IPS-NIHi7 (cell line): Measurements from ENCODE around the gene CASP3.
"Not testable (repeated sequence)": the region's sequence is repeated elsewhere in the genome, so short reads cannot be mapped to it uniquely, and the experiment has no call there.

Source experiments
- DNase-seq: peaks from one replicate; pipeline ENCODE4 v3.0.0; 2012; ENCODE audit warnings: mixed read lengths; ENCODE audit errors: extremely low spot score

Gene CASP3

DNA sequence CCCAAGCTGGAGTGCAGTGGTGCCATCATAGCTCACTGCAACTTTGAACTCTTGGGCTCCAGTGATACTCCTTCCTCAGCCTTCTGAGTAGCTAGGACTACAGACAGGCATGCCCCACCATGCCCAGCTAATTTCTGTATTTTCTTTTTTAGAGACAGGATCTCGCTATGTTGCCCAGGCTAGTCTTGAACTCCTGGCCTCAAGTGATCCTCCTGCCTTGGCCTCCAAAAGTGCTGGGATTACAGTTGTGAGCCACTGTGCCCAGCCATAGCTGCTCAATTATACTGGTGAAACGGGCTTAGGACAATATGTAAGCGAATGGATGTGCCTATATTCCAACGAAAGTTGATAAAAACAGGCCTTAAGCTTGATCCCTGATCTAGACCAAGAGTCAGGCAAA, 13.1 kb downstream of the CASP3 start:
- DNase-seq: no peak

DNA sequence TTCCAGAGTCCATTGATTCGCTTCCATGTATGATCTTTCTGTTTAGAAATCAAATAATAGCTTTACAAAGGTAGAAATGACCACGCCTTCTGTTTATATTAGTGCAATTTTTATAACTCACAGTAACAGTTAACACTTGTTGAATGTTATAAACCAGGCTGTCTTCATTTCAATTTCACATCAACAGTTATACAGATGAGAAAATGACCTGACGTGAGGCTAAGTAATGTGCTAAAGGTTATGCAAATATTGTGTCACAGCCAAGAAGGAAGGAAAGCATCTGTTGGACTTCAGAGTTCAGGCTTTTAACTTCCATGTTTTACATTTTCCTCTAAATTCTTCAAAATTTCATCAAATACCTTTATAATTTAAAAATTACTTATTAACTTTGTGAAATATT, 13.9 kb downstream of the CASP3 start:
- DNase-seq: no peak

DNA sequence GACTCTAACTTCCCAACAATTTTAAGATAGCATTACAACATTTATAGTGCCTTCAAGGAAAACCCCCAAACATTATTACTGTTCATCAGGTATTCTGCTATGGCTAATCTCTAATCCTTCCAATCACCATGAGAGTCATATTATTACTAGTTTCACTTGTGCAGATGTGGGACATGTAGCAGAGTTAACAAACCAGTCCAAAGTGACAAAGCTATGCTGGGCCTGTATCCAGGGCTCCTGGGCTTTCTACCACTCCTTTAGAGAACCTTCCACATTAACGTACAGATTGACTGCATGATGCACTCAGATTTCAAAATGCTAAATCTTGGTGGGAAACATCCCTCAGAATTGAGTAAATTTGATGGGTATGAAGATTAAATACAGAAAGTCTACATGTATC, 16.4 kb downstream of the CASP3 start:
- DNase-seq: no peak

DNA sequence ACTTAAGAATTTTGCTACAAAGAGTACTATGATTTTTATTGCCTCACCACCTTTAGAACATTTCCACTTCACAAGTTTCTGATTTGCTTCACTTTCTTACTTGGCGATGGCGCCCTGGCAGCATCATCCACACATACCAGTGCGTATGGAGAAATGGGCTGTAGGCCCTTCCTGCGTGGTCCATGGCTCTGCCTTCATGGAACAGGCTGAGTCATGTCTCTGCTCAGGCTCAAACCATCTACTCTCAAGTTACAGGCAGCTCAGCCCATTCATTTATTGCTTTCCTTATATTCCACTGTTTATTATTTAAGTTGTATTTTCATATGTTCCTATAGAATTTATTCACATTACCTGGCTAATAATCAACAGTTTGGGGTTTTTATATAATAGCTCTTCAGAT, 21.1 kb downstream of the CASP3 start:
- no peak for DNase-seq

DNA sequence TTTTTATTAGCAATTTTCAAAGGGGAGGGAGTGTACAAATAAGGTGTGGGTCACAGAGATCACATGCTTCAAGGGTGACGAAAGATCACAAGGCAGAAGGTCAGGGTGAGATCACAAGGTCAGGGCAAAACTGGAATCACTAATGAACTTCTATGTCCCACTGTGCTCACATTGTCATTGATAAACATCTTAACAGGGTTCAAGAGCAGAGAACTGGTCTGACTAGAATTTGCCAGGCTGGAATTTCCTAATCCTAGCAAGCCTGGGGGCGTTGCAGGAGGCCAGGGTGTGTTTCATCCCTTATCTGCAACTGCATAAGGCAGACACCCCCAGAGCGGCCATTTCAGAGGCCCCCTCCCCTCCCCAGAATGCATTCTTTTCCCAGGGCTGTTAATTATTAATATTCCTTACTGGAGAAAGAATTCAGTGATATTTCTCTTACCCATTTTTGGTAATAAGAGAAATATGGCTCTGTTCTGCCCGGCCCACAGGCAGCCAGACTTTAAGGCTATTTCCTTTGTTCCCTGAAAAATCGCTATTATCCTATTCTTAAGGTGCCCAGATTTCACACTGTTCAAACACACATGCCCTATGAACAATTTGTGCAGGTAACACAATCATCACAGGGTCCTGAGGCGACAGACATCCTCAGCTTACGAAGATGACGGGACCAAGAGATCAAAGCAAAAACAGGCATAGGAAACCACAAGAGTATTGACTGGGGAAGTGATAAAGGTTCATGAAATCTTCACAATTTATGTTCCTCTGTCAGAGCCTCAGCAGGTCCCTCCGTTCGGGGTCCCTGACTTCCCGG, 23.3 kb downstream of the CASP3 start:
- DNase-seq: not testable (repeated sequence)

DNA sequence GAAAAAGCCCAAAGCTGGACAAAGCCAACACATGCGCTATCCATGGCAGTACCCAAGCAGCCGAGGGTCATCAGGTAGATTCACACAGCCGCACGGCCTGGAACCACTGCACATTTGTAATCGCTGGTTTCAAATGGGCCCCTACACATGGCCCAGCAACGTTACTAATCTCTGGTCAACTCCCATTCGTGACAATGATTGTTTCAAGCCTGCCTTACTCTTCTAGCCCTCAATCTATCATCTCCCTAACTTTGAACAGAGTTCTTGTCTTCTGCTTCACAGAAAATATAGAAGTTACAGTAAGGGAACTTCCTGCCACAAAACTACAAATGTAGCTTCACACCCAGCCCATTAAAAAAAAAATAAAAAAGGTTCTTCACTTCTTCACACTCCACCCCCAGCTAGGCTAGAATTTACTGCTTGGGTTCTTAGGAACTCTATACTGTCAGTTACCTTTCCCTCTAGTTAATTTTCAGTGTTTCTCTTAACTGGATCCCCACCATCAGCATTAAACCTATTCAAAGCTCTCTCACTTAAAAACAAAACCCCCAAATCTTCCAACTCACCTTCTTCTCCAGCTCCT, 24.2 kb downstream of the CASP3 start:
- no peak for DNase-seq

DNA sequence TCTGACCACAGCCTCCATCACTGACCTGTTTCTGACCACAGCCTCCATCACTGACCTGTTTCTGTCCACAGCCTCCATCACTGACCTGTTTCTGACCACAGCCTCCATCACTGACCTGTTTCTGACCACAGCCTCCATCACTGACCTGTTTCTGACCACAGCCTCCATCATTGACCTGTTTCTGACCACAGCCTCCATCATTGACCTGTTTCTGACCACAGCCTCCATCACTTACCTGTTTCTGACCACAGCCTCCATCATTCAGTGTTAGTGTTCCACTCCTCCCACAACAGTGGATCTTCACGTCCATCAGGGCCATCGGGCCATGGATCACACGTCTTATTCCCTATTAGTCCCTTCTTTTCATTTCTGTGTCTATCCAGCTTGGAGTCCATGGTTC, 24.7 kb downstream of the CASP3 start:
- not testable (repeated sequence) for DNase-seq

DNA sequence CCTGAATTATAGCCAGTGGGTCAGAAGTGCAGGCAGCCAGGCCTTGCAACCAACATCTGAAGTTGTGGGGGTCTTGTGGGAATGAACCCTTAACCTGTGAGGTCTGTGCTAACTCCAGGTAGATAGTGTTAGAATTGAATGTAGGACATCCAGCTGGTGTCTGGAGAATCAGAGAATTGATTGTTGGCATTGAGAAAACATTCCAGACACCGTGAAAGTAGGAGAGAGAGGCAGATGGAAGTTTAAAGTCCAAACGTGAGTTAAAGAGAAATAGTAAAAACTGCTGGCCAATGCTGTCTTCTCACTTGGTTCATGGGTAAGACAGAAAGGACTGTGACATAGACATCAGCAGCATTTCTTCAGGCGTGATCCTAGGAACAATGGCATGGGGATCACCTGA, 27.7 kb downstream of the CASP3 start:
- DNase-seq: no peak

DNA sequence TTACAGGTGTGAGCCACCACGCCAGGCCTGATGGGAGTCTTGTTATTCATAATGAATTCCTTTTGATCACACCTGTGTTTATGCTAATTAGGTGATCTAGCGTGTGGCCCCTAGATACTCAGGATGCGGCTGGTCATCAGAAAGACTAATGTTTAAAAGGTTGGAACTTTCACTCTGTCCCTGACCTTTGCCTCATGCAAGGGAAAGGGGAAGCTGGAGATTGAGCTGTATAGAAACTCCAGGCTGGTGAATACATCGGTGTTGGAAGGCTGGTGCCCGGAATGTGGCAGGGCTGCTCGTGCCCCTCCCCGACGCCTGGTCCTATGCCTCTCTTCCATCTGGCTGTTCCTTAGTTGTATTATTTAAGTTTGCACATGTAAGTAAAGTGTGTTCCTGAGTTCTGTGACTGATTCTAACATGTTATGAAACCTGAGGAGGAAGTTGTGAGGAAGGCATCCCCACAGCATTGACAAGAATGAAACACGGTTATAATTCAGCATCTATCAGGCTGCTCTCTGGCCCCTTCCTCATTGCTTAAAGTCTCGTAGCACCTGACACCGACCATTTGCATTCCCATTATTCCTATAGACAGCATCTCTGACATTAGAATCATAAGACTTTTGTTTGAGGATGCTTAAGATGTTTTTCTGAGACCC, 28.9 kb downstream of the CASP3 start:
- no peak for DNase-seq

DNA sequence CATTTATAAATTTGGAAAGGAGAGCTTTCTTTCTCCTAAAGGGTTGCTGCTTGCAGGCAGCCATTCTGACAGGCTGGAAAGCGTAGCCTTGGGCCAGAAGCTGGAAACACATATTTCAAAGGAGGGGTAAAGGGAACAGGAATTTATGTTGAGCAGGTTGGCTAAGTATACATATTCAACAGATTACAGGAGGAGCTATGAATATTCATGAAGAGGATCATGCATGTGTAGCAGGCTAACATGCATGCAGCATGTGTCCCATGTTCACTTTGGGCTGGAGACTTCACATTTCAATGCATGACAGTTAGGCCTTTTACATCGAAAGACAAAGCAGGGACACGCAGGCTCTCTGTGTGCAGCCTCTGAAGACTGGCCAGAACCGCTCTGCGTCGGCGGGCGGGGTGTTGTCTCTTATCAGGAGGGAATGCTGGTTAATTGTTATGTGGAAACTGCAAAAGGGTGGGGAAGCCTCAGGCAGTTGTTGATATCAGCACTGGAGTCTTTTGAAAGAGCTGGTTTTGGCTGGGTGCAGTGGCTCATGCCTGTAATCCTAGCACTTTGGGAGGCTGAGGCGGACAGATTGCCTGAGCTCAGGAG, 31.5 kb downstream of the CASP3 start:
- no peak for DNase-seq

DNA sequence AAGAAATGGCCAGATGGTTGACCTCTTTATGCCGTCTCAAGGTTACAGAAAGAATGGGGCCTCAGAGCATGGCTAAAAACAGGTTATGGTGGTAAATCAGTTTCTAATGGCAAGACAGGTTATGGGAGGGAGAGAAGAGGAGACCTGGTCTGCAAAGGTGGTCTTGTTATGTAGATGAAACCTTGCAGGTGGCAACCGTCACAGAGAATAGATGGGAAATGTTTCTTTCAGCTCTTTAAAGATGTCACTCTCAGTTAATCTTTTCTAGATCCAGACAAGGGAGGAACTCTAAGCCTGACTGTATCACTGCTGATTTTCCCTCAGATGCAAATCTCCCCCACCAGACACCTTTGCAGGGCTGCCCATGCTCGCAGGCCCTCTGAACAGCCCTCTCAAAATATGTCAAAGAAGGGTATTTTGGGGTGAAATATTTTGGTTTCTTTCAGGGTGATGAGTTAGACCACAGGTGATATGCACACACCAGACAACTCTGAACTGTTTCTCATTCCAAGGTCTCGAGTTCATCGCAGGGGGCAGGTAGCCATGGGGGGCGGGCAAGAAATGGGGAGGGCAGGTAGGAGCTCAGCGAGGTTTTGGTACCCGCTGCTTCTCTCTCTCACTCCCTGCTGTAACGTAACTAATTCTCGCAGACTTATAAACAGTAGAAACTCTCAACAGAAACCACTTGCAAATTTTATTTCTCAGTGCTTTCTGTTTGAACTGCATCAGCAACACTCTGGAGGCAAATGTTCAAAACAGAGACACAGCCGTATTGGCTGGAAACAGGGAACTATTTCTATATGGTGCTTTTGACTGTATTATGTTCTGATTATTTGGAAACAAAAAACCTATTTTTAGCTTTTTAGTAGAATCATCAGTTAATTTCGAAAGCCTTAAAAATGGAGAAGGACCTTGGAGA, 32.4 kb downstream of the CASP3 start:
- no peak for DNase-seq

DNA sequence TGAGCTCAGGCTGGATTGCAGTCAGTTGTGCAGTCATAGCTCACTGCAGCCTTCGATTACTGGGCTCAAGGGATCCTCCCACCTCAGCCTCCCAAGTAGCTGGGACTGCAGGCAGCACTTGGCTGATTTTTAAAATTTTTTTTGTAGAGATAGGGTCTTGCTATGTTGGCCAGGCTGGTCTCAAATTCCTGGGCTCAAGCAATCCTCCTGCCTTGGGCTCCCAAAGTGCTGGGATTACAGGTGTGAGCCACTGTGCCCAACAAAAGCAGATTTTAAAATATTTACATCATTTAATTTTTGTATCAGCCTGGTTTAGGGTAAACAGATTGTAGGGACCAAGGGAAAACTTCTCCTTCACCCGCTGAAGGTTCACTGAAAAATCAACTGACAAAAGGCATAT, 33.1 kb downstream of the CASP3 start:
- not testable (repeated sequence) for DNase-seq

DNA sequence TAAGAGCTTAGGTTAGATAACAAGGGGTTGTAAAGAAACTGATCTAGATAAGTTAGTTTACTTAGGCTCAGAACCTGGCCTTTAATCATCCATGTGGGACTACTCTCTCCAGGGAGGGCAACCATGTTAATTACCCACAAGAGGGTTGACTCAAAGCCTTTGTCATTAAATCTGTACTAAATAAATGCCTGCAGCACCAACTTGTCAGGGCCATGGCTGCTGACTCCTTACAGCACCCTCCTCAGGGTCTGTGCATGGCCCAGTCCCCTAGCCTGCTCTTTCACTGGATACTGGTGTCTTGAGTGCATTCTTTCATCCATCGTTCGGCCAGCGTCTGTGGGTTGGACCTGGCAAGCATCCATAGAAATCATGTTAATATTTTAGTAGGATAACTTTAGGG, 34.7 kb downstream of the CASP3 start:
- no peak for DNase-seq

DNA sequence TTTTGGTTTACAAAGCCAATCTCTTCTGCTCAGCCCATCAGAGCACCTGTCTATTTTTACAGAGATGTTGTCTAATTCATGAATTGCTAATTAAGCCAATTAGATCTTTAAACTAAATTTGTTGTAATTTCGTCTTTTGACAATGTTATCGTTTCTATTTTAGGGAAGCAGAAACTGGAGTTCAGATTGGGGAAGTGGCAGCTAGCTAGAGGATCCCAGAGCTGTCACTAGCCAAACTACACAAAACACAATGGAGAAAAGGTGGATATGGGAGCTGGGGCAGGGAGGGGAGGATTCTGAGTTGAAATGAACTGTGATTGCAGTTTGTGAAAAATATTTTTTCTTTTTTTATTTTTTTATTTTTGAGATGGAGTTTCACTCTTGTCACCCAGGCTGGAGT, 35.8 kb downstream of the CASP3 start:
- no peak for DNase-seq

DNA sequence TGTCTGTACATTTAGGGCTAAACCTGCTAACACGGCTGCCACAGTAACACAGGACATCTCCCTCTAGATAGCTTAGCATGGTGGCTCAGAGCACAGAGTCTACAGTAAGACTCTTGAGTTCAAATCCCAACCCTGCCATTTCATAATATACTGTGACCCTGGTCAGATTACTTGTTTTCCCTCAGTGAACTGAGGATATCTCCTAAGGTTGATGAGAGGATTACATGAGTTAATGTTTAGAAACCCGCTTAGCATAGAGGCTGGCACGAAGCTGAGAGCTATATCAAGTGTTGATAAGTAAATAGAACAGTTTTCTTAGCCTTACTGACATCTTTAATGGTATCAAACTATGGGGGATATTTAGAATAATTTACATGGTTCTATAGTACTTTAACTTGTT, 37.2 kb downstream of the CASP3 start:
- DNase-seq: no peak

DNA sequence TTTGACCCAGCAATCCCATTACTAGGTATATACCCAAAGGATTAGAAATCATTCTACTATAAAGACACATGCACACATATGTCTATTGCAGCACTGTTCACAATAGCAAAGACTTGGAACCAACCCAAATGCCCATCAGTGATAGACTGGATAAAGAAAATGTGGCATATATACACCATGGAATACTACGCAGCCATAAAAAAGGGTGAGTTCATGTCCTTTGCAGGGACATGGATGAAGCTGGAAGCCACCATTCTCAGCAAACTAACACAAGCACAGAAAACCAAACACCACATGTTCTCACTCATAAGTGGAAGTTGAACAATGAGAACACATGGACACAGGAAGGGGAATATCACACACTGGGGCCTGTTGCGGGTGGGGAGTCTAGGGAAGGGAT, 41.8 kb downstream of the CASP3 start:
- DNase-seq: not testable (repeated sequence)

DNA sequence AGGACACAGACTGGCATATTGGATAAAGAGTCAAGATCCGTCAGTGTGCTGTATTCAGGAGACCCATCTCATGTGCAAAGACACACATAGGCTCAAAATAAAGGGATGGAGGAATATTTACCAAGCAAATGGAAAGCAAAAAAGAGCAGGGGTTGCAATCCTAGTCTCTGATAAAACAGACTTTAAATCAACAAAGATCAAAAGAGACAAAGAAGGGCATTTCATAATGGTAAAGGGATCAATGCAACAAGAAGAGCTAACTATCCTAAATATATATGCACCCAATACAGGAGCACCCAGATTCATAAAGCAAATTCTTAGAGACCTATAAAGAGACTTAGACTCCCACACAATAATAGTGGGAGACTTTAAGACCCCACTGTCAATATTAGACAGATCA, 46.4 kb downstream of the CASP3 start:
- DNase-seq: not testable (repeated sequence)

DNA sequence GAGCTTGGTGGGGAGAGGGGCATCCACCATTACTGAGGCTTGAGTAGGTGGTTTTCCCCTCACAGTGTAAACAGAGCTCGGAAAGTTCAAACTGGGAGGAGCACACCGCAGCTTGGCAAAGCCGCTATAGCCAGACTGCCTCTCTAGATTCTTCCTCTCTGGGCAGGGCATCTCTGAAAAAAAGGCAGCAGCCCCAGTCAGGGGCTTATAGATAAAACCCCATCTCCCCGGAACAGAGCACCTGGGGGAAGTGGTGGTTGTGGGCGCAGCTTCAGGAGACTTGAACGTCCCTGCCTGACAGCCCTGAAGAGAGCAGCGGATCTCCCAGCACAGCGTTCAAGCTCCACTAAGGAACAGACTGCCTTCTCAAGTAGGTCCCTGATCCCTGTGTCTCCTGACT, 48.3 kb downstream of the CASP3 start:
- not testable (repeated sequence) for DNase-seq

DNA sequence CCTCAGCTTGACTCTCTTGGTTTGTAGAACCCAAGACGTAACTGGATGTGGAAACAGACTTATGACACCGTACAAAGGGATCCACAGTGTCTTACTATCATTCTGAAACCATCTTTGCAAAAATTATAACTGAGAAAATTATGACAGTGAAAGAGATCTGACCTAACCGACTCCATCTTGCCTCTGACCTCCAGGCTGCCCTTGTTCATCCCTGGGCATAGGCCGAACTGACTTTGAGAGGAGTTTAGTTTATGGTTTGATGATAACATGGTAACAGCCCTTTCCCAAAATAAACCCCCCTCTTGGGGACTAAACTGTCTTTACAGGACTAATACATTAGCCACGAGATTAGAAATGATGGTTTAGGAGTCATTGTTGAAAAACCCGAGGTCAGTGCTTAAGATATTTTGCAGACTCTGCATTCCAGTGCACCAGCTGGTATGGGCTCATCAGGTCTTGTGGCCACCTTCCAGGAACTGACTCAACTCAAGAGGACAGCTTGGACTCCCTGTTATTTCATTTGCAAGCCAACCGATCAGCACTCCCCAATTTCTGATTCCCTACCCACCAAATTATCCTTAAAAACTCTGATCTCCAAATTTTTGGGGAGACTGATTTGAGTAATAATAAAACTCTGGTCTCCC, 49.6 kb downstream of the CASP3 start:
- DNase-seq: no peak

DNA sequence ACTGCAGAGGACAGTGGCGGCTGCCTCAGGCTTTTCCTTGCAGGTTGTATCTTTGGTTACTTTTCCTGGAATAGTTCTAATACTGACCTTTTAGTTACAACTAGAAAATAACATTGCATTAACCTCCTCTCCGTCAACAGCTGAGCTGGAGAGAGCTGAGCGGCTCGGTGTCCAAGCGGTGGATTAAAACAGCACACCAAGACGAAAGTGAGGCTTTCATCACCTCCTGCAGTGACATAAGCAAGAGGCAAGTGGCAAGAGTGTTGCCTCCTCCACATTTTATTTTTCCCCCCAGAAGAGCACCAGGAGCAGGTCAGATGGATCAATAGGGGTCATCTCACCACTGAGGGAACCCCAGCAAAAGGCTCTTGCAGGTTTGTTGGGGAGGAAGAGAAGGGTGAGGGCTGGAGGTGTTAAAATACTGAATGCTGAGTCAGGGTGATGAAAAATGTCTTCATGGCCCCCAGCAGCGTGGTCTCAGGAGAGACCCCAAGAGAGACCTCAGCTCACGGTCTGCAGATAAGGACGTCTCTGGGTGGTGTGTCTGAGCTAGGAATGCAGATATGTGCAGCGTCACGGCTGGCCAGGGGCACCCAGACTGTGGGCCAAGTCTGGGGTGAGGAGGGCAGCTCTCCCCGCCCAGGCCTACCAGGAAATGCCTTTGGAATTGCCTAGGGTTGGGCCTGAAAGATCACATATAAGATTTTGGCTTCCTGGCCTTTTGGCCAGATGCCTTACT, 50.3 kb downstream of the CASP3 start:
- DNase-seq: no peak
